ENCODE measurements around the gene F10. TPM values are rescaled to one million over a fixed set of nuclear protein-coding genes. Genes with fewer than 3 reads are reported as not detected.

The F10 gene
- total RNA-seq, 4 donors from 2014 or later = 7.3 to 33.0 (median 20.7) TPM

GRCh38 chr13:113172419-113172926, 49.9 kb downstream of the F10 start:
- no peak for TF ChIP-seq CTCF (IDR thresholded peaks at IDR 0.05; ENCODE audit: low read depth)

GRCh38 chr13:113176280-113176679, 53.7 kb downstream of the F10 start:
- no peak for TF ChIP-seq CTCF (IDR thresholded peaks at IDR 0.05; ENCODE audit: low read depth)

GRCh38 chr13:113176822-113177221, 54.2 kb downstream of the F10 start:
- TF ChIP-seq CTCF (IDR thresholded peaks at IDR 0.05; ENCODE audit: low read depth) = no peak

- TF ChIP-seq CTCF (IDR thresholded peaks at IDR 0.05; ENCODE audit: low read depth) = no peak
These were observed 55.7 kb downstream of the F10 start for GRCh38 chr13:113178070-113178895.

GRCh38 chr13:113178896-113179167, 56.2 kb downstream of the F10 start:
- TF ChIP-seq CTCF (IDR thresholded peaks at IDR 0.05; ENCODE audit: low read depth) = no peak

- TF ChIP-seq CTCF (IDR thresholded peaks at IDR 0.05; ENCODE audit: low read depth) = no peak
These were observed 57.0 kb downstream of the F10 start for GRCh38 chr13:113179374-113180230.

- TF ChIP-seq CTCF (IDR thresholded peaks at IDR 0.05; ENCODE audit: low read depth) = no peak
These were observed 59.4 kb downstream of the F10 start for GRCh38 chr13:113182046-113182445.

Measured in subcutaneous adipose tissue (tissue), 4 donors.